Fibroblast of pulmonary artery (primary cell): ENCODE data around the gene CD300E.

ENCODE experiments used
- DNase-seq: peaks from one replicate; pipeline ENCODE4 v3.0.0-alpha.2; 2010; ENCODE audit warnings: low read depth
- H3K4me3 ChIP-seq: replicated peaks from 2 replicates; pipeline ENCODE4 v1.5.1; 2011; ENCODE audit warnings: low read depth, mild to moderate bottlenecking, control low read depth, low read length, moderate library complexity
- TF ChIP-seq, protein P1 (sequence below): IDR thresholded peaks from 2 replicates; pipeline ENCODE4 v1.5.1; 2011; ENCODE audit warnings: mild to moderate bottlenecking, control low read depth, low read length, inconsistent platforms; ENCODE audit errors: missing control alignments

Gene CD300E

DNA sequence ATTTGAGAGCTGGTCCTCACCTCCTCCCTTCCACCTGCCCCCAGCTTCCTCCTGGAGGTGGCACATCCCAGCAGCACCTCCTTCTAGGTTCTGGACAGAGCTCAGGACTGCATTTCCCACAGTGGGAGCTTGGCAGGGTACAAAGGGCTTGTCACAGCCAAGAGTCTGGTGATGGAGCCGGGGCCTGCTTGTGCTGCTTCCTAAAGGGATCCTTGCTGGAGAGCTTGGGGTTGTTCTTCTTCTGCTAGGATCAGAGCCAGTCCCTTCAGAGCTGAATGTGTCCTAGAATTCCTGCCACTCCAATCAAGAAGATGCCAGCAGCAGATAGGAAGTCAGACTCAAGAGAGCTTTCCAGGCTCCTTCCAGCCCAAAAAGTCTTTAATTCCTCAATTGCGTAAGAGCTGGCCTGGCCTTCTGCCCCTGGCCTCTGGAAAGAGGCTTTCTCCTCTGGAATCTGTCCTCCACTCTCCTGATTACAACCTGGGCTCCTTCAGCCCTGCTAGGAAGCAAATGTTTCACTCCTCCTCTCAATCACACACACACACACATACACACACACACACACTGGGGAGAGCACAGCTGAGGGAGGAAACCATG, 4.4 kb downstream of the CD300E start:
- DNase-seq, result no peak
- H3K4me3 ChIP-seq, result no peak overlapping the region
- TF ChIP-seq, protein P1, sequence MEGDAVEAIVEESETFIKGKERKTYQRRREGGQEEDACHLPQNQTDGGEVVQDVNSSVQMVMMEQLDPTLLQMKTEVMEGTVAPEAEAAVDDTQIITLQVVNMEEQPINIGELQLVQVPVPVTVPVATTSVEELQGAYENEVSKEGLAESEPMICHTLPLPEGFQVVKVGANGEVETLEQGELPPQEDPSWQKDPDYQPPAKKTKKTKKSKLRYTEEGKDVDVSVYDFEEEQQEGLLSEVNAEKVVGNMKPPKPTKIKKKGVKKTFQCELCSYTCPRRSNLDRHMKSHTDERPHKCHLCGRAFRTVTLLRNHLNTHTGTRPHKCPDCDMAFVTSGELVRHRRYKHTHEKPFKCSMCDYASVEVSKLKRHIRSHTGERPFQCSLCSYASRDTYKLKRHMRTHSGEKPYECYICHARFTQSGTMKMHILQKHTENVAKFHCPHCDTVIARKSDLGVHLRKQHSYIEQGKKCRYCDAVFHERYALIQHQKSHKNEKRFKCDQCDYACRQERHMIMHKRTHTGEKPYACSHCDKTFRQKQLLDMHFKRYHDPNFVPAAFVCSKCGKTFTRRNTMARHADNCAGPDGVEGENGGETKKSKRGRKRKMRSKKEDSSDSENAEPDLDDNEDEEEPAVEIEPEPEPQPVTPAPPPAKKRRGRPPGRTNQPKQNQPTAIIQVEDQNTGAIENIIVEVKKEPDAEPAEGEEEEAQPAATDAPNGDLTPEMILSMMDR, result no peak

DNA sequence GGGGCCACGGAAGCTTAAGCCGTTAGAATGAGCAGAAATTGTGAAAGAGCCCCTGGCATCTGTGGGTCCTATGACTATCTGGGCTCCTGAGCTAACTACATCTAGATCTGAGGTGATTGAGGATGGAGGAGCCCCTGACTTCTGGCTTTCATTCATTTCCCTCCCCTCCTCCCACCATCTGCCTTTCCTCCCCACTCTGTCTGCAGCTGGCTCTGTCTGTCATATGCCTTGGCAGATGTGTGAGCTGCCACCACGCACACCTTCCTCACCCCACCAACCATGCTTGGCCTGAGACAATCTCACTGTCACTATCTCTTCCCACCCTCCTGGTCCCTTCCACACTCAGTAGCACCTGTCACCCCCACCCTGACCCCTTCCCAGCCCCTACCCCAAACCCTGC, 5.1 kb downstream of the CD300E start:
- no peak for DNase-seq
- no peak overlapping the region for H3K4me3 ChIP-seq
- TF ChIP-seq, protein P1, result no peak

DNA sequence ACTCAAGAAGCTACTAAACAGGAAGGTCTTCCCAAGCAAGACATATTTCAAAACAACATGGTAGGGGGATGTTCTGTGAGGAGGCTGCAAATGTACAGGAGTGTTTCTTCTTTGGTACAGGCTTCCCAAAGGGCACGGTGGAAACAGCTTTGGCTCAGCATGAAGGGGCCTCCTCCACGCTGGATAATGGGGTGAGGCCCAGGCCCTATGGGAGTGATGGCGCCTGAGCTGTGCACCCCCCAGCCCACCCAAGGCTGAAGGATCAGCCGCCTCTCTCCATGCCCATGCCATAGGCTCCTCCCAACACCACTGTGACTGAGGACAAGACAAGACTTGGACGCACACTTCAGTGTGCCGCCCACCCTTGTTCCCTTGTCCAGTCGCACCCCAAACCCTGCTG, 6.8 kb downstream of the CD300E start:
- no peak overlapping the region for H3K4me3 ChIP-seq
- TF ChIP-seq, protein P1, result no peak
- no peak for DNase-seq

DNA sequence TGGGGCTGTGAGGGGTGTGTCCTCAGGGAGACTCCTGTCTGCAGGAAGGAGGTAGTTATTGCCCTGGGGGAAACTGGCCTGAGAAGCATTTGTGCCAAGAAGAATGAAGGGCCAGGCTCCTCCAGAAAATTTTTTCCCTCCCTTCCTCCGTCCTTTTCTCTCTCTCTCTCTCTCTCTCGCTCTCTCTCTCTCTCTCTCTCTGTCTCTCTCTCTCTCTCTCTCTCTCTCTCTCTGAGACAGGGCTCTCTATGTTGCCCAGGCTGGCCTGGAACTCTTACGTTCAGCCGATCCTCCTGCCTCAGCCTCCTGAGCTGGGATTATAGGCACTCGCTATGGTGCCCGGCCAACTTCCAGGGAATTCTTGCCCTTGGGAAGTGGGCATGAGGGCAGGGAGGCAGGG, 11.5 kb downstream of the CD300E start:
- TF ChIP-seq, protein P1, result no peak
- no peak overlapping the region for H3K4me3 ChIP-seq
- DNase-seq, result no peak

DNA sequence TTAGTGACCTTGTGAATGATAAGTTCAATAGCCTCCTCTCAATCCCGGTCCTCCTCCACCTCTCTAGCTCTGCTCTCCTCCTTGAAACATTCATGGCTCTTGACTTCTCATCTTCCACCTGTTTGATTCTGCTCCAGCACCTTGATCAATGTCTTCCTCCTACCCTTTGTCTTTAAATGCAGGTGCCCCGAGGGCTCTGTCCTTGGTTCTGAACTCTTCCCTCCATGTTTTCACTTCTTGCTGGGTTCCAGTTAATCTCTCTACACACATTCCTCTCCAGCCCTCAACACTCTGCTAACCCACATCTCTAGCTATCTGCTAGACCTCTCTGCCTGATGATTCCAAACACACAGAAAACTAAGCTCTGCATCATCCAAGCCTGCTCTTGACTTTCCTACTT, 13.4 kb downstream of the CD300E start:
- DNase-seq, result no peak
- TF ChIP-seq, protein P1, result no peak
- H3K4me3 ChIP-seq, result no peak overlapping the region

DNA sequence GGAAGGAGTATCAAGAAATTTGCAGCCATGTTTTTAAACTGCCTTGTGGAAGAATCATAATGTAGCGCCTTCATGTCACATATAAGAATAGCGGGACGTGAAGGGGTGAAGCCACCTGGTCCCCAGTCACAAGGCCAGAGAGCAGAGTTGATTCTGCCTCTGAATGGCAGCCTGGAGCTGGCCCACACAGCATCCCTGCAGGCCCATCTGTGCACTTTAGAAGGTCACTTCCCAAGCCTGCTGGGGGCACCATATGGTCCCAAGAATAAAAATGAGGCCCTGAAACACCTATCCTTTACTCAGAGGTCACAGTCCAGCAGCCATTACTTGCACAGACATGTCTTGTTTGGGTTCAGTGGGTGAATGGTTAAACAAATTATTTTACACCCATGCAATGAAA, 15.0 kb downstream of the CD300E start:
- no peak overlapping the region for H3K4me3 ChIP-seq
- DNase-seq, result no peak
- TF ChIP-seq, protein P1, result no peak

DNA sequence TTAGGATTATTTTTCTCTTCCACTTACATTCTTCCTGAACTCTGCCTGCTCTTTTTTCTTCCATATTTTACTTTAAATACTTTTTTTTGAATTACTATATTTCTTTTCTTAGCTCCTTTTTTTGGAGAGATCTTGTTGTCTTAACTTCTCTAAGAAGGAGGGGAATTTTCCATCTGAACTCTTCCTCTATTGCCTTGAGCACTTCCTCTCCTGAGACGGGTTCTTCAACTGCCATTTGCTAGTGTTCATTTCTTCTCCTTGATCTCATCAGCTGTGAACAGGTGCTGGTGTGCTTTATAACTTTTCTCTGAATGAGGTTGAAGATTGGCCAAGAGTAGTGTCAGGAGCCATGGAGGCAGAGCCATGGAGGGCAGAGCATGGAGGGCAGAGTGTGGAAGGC, 16.3 kb downstream of the CD300E start:
- no peak for DNase-seq
- H3K4me3 ChIP-seq, result no peak overlapping the region
- TF ChIP-seq, protein P1, result no peak
